Keratinocyte (primary cell): ENCODE results near the gene SLC22A14. TPM values are rescaled to one million over a fixed set of nuclear protein-coding genes. Genes with fewer than 3 reads are reported as not detected.
"Not testable (repeated sequence)": the region's sequence is repeated elsewhere in the genome, so short reads cannot be mapped to it uniquely, and the experiment has no call there.

Source experiments
- DNase-seq: peaks from one replicate; pipeline ENCODE4 v3.0.0-alpha.2; 2011; ENCODE audit warnings: low read depth, missing footprints, low spot score
- FAIRE-seq: peaks from 2 replicates; lab custom pipeline; 2011; peaks lifted over from hg19 to GRCh38; lab: Jason Lieb, UNC
- H2AFZ ChIP-seq: 2 replicates; pipeline ENCODE4 v1.6.0; 2012; ENCODE audit warnings: low read length, control low read depth, inconsistent platforms; ENCODE audit not compliant: control insufficient read depth
- H3K27ac ChIP-seq: 2 replicates; pipeline ENCODE4 v1.5.1; 2011; ENCODE audit warnings: low read length; ENCODE audit not compliant: control insufficient read depth, insufficient read depth
- H3K27me3 ChIP-seq: 3 replicates; pipeline ENCODE4 v1.6.0; 2011; ENCODE audit warnings: low read length; ENCODE audit not compliant: control insufficient read depth, insufficient read depth; ENCODE audit errors: extremely low read depth
- H3K36me3 ChIP-seq, 2 experiments: 2 replicates in 1 of 2; 3 replicates in 1 of 2; pipeline ENCODE4 v1.5.1; 2011; ENCODE audit warnings: low read length in 2 of 2, mild to moderate bottlenecking in 1 of 2; ENCODE audit not compliant: control insufficient read depth in 2 of 2, insufficient read depth in 2 of 2; ENCODE audit errors: extremely low read depth in 1 of 2
- H3K4me1 ChIP-seq: 3 replicates; pipeline ENCODE4 v1.5.1; 2011; ENCODE audit warnings: low read length; ENCODE audit not compliant: control insufficient read depth, insufficient read depth; ENCODE audit errors: extremely low read depth
- H3K4me2 ChIP-seq: 3 replicates; pipeline ENCODE4 v1.6.0; 2011; ENCODE audit warnings: low read depth, low read length; ENCODE audit not compliant: control insufficient read depth, insufficient read depth; ENCODE audit errors: extremely low read depth
- H3K4me3 ChIP-seq, 3 experiments: fragments of 200-600 bp in 1 of 3; sonication (generic) in 1 of 3; 2 replicates in 2 of 3; 3 replicates in 1 of 3; pipeline ENCODE4 v1.5.1; 2011 to 2016; ENCODE audit warnings: low read length in 3 of 3, mild to moderate bottlenecking in 3 of 3, control low read depth in 2 of 3, inconsistent platforms in 1 of 3, low read depth in 1 of 3, mixed read lengths in 1 of 3, mixed run types in 1 of 3, moderate library complexity in 1 of 3; ENCODE audit not compliant: control insufficient read depth in 2 of 3, insufficient read depth in 2 of 3; ENCODE audit errors: extremely low read depth in 1 of 3
- H3K79me2 ChIP-seq: 2 replicates; pipeline ENCODE4 v1.6.0; 2012; ENCODE audit warnings: low read length; ENCODE audit not compliant: control insufficient read depth, insufficient read depth
- H3K9ac ChIP-seq: 3 replicates; pipeline ENCODE4 v1.6.0; 2011; ENCODE audit warnings: low read length; ENCODE audit not compliant: control insufficient read depth, insufficient read depth; ENCODE audit errors: extremely low read depth
- H3K9me1 ChIP-seq: 3 replicates; pipeline ENCODE4 v1.6.0; 2011; ENCODE audit warnings: low read length; ENCODE audit not compliant: control insufficient read depth, insufficient read depth; ENCODE audit errors: extremely low read depth
- H3K9me3 ChIP-seq: 2 replicates; pipeline ENCODE4 v1.5.1; 2012; ENCODE audit warnings: low read depth, low read length; ENCODE audit not compliant: control insufficient read depth
- H4K20me1 ChIP-seq: 3 replicates; pipeline ENCODE4 v1.6.0; 2011; ENCODE audit warnings: low read length; ENCODE audit not compliant: control insufficient read depth, insufficient read depth; ENCODE audit errors: extremely low read depth
- EZH2 ChIP-seq: IDR thresholded peaks from one replicate; pipeline ENCODE4 v1.6.1; 2012; ENCODE audit warnings: inconsistent platforms, mild to moderate bottlenecking, low read length, moderate library complexity
- dilution Hi-C: fragments of 300-500 bp; cut with MboI; formaldehyde crosslinking; loops from one replicate; pipeline ENCODE4 v1.7.0; 2020; ENCODE audit warnings: low sequenced_read_pairs; ENCODE audit not compliant: extremely low pct_ligation_motif_present
- polyA plus RNA-seq, 5 experiments: library from polyadenylated mRNA; depleted of rRNA in 3 of 5; stranded (reverse) in 3 of 5; stranded (forward) in 1 of 5; unstranded in 1 of 5; fragments of >200 nt; gene quantifications; 1 replicate in 1 of 5; 2 replicates in 3 of 5; 3 replicates in 1 of 5; pipeline versions ENCODE4 v1.2.1 to v1.2.3, GENCODE V29; 2011 to 2012; ENCODE audit warnings: missing spikeins in 2 of 5, low read depth in 1 of 5, low replicate concordance in 1 of 5
- TF ChIP-seq, protein P1 (sequence below), 3 experiments: IDR thresholded peaks in 1 of 3; conservative IDR thresholded peaks in 1 of 3; optimal IDR thresholded peaks in 1 of 3; 2 replicates in 2 of 3; 3 replicates in 1 of 3; pipeline versions ENCODE3 to v1.5.1; 2011; ENCODE audit warnings: low read length in 3 of 3, mild to moderate bottlenecking in 3 of 3, moderate library complexity in 2 of 3, control low read depth in 1 of 3, inconsistent platforms in 1 of 3; ENCODE audit not compliant: insufficient read depth in 2 of 3; ENCODE audit errors: extremely low read depth in 1 of 3

Gene SLC22A14
- polyA plus RNA-seq, 1 donor (not counting 4 experiments of a cell fraction or from before 2014, with no cell fraction given): 0.20 TPM

DNA sequence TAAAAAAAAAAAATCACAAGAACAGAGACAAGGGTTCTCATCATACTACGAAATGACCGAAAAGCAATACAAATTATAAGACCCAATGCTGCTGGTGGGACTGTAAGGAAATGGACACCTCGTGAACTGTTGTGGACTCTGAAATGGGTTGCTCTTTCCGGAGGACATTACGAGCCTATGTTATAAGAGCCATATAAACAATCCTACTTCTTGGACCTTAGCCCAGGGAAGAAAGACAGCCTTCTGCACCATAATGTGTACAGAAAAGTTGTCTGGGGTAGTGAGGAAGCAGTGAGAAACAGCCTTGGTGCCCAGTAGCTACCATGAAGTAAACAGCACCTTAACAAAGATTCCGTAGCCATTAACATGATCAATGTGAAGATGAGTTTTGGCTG lies 2.7 kb downstream of the SLC22A14 start:
- Histone ChIP-seq H3K9ac (no peak overlapping the region), H3K27ac (no peak overlapping the region), H3K36me3 (peaks cover 0 to 1% of the 10 kb centered on the region in 2 experiments), H3K4me2 (no peak overlapping the region), H4K20me1 (no peaks in the 10 kb centered on the region), H3K9me3 (no peaks in the 10 kb centered on the region), H3K4me1 (no peaks in the 10 kb centered on the region), H2AFZ (no peak overlapping the region), H3K27me3 (no peaks in the 10 kb centered on the region), H3K79me2 (no peaks in the 10 kb centered on the region), H3K4me3 (no peak overlapping the region), H3K9me1 (no peaks in the 10 kb centered on the region)
- FAIRE-seq (no peak), DNase-seq (no peak)
- dilution Hi-C loops: no loop called here
- no peak for TF ChIP-seq EZH2
- TF ChIP-seq, protein P1, sequence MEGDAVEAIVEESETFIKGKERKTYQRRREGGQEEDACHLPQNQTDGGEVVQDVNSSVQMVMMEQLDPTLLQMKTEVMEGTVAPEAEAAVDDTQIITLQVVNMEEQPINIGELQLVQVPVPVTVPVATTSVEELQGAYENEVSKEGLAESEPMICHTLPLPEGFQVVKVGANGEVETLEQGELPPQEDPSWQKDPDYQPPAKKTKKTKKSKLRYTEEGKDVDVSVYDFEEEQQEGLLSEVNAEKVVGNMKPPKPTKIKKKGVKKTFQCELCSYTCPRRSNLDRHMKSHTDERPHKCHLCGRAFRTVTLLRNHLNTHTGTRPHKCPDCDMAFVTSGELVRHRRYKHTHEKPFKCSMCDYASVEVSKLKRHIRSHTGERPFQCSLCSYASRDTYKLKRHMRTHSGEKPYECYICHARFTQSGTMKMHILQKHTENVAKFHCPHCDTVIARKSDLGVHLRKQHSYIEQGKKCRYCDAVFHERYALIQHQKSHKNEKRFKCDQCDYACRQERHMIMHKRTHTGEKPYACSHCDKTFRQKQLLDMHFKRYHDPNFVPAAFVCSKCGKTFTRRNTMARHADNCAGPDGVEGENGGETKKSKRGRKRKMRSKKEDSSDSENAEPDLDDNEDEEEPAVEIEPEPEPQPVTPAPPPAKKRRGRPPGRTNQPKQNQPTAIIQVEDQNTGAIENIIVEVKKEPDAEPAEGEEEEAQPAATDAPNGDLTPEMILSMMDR (optimal IDR thresholded peaks at IDR 0.05 in 1 of 3, IDR thresholded peaks at IDR 0.05 in 1 of 3, conservative IDR thresholded peaks at IDR 0.05 in 1 of 3; ENCODE audit: extremely low read depth in 1 of 3, insufficient read depth in 2 of 3, low read length in 3 of 3): no peak

DNA sequence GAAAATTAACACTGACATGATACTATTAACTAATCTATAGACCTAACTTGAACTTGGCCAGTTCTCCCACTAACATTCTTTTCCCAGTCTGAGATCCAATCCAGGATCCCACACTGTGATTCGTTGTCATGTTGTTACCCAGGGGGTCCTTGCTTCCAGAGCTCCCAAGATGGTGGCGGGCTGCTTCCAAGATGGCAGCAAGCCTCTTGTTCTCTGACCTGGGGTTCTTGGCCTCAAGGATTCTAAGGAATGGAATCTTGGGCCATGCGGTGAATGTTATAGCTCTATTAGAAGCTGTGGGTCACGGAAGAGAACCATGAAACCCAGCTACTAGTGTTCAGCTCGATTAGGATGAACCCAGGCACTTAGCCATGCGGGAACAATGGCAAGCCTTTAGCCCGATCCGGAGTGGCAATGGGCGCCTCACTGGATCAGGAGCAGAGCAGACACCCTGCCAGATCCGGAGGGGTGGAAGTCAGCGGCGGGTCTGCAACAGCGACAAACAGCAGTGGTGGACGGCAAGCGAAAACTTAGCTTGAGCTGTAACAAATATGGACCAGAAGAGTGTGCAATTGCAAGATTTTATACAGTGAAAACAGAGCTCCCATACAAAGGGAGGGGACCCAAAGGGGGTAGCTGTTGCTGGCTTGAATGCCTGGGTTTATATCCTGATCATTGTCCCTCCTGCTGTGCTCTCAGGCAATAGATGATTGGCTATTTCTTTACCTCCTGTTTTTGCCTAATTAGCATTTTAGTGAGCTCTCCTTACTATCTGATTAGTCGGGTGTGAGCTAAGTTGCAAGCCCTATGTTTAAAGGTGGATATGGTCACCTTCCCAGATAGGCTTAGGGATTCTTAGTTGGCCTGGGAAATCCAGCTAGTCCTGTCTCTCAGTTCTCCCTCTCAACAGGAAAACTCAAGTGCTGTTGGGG lies 7.5 kb downstream of the SLC22A14 start:
- H3K9me3 ChIP-seq, H3K27me3 ChIP-seq, H3K4me2 ChIP-seq, H4K20me1 ChIP-seq, H3K79me2 ChIP-seq, dilution Hi-C loops, H3K27ac ChIP-seq, H3K9ac ChIP-seq, DNase-seq, H2AFZ ChIP-seq, H3K9me1 ChIP-seq, H3K36me3 ChIP-seq, FAIRE-seq, H3K4me3 ChIP-seq, H3K4me1 ChIP-seq: not testable (repeated sequence)

DNA sequence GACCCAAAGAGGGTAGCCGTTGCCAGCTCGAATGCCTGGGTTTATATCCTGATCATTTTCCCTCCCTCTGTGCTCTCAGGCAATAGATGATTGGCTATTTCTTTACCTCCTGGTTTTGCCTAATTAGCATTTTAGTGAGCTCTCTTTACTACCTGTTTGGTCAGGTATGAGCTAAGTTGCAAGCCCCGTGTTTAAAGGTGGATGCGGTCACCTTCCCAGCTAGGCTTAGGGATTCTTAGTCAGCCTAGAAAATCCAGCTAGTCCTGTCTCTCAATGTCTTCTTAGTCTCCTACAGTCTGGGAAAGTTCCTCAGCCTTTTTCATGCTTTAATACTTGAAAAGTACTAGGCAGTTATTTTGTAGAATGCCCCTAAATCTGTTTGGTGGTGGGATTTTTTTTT lies 15.0 kb downstream of the SLC22A14 start:
- H3K9me1 ChIP-seq, H4K20me1 ChIP-seq, H3K4me1 ChIP-seq, H3K9me3 ChIP-seq, DNase-seq, H3K4me3 ChIP-seq, H3K4me2 ChIP-seq, FAIRE-seq, H3K27ac ChIP-seq, H2AFZ ChIP-seq, H3K9ac ChIP-seq, dilution Hi-C loops, H3K79me2 ChIP-seq, H3K27me3 ChIP-seq, H3K36me3 ChIP-seq: not testable (repeated sequence)
